Stimulated activated CD4-positive, alpha-beta T cell treated with anti-CD3 and anti-CD28 coated beads, Interleukin-4, amount 100 ng/mL, for 48 hours (primary cell): Measurements from ENCODE around the gene SF1.

Source experiments
- DNase-seq, 2 donors: peaks; one replicate each; pipeline ENCODE4 v3.0.0-alpha.2; 2020; ENCODE audit warnings: low read depth in 2 of 2

SF1 gene

DNA sequence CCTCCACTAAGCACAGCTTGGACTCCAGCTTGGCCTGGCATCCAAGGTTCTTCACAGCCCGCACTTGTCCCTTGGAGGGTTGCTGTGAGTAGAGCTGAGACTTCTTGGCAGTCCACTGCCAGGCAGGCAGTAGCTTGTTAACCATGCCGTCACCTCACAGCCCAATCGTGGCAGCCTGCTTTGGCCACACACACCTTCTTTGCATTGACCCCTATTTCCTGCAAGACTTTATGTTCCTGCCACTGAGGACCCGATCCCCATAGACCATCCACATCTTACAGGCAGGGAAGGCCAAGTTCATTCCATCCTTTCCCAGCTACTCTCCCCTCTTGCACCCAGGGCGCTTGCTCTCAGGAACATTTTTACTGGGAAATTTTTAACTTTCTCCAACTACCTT, 16.1 kb downstream of the SF1 start:
- DNase-seq = no peak

DNA sequence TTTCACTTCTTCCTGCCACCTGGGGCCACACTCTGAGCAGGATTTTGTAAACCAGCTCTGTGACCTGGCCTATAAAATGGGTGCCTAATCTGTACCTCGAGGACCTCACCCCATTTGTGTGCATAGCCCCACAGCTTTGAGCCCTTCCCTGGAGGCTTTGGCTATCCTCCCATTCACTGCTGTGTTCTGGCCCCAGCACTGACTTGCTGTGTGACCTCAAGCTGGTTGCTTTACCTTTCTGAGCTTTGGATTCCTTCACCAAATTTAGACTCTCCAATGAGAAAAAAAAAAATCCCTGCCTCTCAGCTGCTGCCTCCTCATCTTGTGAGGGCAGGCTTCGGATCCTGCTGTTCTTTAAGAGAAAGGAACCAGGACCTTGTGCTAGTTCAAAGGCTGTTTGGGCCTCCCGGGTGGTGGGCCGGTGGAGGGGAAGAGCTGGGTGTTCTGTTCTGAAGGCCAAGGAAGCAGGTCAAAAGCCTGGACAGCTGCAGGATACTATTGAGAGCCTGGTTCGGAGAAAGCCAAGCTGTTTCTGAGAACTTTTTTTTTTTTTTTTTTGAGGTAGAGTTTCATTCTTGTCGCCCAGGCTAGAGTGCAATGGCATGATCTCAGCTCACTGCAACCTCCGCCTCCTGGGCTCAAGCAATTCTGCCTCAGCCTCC, 17.5 kb downstream of the SF1 start:
- DNase-seq = no peak

DNA sequence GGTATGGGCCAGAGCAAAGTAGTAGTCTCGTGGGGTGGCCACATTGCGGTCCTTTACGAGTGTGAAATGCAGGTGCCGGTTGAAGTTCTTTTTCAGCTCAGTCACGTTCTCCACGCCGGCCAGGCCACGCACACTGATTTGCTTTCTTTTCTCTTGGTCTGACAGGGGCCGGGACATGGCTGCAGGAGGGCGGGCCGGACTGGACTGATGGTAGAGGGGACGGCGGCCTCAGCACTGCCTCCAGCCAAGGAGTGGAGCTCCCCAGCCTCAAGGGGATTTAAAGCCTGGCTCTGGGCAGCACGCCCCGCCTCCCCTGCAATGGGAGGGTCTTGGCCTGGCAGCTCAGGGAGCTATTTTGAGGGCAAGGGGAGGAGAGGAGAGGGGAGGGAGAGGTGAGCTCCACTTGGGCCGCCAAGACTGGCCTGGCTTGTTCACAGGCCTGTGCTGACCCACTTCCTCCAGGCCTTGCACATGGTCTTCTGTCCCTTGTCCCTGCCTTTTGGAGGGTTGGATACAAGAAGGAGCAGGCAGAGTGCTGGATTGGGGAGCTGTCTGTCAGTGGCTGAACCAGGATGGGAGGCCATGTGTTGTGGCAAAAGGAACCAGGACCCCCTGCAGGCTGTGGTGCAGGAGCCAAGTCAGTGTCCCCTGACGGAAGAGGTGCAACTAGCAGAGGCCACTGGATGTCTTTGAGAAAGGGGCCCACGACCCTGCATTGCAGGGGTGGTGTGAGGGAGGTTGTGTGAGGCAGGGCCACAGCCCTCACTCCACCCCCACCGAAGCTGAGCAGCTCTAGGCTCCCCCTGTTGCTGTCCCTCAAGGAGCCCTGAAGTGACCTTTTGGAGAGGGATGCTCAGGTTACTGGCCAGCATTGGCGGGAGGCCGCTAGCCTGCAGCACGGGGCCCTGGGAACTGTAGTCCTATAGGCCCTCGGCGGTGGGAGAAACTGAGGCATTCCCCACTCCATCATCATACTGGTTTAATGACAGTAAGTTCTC, 18.3 kb downstream of the SF1 start, which contains the start of gene PYGM:
Gene PYGM, minus strand, starts transcription at position 253 of the 998 bp plus-strand sequence. Its CDS starts 76 bp downstream, at position 177.
- no peak for DNase-seq

DNA sequence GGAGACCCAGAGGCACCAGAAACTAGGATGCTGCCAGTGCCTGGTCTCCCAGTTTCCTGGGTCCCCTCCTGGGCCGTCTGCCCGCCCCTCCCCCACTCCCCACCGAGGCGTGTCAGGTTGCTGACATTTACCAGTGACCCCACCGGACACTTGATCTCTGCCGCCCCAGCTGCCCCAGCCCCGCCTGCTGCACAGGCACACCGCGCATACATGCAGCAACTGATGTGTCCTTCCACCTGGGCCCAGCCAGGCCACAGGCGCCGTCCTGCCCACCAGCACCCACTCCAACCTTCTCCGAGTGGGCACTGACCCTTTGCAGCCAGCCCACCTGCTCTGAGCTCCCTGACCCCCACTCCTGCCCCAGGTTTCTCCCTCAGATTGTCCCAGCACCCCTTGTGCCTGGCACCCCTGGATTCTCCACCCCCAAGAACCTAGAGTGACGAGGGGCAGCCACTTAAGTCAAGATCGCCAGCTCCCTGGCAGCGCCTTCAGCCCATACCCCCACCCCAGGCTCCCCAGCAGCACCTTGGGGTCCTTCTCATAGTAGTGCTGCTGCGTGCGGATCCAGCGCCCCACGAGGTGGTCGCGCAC, 19.1 kb downstream of the SF1 start:
- DNase-seq = no peak

DNA sequence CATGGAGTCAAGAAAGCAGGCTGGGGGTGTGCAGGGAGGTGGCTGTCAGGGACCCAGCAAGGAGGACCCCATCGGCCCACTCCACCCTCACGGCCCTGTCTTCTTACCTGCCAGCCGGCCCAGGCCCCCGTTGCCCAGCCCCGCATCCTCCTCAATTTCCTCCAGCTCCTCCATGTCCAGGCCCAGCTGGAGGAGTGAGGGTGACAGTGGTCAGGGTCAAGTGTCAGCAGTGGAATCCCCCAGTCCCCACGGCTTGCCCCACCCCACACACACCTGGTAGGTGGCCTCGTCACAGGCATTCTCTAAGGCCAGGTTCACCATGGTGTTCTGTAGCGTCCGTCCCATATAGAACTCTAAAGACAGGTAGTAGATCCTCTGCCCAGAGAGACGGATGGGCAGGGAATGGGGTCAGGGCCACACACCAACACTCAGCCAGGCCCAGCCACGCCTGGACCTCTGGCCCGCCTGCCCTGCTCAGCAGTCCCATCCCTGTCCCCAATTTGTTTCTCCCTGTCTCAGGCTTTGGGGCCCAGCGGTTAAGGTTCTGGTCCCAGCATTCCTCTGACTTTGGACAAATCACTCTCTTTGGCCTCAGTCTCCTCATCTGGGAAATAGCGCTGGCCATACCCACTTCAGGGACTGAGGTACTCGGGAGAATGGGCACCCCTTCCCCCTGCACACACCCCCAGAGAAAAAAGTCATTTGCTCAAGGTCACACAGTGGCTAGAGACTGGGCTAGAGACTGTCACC, 19.8 kb downstream of the SF1 start:
- DNase-seq = no peak

DNA sequence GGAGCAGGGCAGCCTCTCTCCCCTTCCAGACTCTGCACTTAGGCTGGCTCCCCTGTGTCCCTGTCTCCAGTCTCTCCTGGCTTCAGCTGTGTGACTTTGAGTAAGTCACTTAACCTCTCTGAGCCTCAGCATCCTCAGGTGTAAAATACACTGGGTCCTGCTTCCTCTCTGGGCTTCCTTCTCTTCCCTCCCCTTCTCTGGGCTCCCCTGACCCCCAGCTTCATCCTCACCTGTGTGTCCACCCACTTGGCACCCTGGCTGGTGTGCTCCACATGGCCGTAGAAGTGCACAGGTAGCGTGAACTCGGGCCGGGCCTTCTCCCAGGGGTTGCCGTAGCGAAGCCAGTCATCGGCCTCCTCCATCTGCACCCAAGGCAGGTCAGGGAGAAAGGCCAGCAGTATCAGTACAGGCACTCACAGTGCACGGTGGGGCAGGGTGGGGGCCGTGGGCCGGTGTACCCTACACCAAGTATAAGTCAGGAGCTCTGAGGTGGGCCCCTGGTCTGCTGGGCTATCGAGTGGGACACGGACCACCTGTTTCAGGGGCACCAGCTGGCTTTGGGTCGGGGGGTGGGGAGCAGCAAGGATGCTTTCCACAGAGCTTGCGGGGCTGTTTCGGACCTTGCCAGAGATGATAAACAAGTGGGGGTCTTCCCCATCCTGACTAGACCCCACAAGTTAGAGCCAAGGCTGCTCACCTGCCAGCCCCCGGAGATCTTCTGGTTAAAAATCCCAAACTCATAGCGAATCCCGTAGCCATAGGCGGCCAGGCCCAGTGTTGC, 20.6 kb downstream of the SF1 start:
- no peak for DNase-seq

DNA sequence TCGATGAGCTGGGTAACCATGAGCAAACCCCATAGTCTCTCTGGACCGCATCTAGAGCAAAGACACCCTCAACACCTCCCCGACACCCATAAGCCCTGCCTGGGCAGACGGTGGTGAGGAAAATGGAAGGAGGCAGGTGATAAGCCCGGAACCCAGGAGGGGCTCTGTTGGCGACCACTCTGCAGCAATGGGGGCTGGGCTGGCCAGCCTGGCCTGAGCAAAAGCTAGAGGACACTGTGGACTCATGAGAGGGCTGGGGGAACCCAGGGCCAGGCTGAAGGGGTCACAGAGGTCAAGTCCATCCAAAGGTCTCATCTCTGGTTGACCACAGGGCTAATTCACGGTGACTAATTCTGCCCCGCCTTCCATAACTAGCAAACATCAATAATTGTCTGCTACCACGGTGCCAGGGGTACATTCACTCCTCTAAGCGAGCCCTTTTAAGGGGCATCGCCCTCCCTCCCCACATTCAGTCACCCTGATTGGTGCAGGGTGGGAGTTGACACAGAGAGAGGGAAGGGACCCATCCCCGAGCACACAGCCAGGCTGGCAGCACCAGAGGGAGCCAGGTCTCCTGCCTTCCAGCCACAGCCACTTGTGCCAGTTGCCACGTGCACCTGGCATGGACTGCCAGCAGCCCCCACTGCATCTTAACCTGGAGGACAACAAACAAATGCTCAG, 22.5 kb downstream of the SF1 start:
- DNase-seq = no peak

DNA sequence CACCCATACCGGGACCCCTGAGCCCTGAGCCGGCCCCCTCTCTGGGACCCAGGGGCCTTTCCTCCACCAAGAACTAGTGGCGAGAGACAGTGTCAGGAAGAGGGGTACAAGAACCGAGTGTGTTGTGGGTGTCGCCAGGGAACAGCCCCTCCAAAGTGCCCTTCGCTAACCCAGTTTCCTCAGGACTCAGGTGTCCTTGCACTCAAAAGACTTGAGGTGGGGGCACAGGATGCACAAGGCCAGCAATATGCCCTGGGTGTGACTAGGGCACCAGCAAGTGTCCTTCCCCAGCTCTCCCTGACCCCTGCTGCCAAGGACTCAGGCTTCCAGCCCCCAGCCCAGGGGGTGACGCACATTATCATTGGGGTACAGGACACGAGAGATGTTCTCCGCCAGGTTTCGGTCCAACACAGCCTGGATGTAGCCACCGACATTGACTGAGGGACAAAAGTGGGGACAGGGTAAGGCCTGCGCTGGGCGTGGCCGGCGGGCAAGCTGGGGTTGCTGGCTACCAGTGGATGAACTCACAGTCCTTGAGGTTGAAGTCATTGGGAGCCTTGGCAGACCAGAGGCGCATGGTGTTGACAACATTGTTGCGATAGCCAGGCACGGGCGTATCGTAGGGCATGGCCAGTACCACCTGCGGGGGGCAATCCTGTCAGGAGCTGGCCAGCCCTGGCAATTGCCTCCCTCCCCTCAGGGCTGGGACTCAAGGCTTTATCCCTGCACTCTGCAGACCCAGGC, 23.3 kb downstream of the SF1 start:
- no peak for DNase-seq

DNA sequence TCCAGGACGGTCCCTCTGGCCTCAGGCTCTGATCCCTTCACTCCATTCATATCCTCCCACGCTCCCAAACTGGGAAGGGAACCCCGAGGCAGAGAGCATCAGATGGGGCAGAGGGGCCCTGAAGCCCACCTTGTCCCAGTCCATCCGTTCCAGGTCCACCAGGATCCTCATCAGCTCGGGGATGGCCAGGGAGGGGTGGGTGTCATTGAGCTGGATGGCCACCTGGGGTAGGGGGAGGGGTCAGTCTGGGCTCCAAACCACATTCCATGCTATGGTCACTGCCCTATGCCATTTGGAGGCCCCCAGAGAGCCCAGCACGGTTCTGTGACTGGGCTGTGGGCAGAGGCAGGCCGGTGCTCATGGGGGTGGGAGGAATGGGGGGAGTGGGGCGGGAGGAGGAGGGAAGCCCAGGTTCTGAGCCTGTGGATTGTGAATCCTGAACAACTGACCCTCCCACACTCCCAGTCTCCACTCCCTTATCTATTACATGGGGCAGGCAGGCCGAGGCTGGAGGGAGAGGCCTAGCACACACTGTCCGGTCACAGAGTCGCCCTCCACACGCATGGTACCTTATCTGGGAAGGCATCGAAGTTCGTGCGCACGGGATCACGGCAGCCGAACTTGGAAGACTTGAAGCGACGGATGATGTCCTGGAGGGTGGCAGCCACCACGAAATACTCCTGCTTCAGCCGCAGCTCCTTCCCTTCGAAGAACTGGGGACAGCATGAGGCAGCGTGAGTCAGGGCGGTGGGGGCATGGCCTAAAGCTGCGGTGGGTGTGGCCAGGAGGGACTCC, 24.0 kb downstream of the SF1 start:
- no peak for DNase-seq

DNA sequence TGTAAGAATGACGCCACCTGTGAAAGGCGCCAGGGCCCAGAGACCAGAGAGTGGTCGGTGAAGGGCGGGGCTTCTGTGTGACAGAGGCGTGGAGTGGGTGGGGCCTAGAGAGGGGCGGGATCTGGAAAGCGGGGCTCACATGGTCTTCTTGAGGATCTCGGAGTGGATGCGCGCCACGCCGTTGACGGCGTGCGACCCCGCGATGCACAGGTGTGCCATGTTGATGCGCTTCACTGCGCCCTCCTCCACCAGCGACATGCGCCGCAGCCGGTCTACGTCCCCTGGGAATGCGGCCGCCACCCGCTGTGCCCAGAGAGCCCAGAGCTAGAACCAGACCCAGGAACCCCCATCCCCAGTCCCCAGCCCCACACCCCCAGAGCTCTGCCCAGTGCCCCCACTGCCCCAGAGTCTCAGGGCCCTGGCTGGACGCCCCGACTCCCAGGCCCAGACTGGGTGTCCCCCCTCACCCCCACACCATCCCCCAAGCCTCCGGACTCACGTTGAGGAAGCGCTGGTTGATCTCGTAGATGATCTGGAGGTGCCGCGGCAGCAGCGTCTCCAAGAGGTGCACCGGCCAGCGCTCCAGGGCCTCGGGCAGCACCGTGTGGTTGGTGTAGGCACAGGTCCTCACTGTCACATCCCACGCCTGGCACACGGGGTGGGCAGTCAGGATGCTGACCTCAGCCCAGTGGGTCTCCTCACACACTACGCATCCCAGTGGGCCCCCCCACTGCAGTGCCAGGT, 24.8 kb downstream of the SF1 start:
- no peak for DNase-seq

DNA sequence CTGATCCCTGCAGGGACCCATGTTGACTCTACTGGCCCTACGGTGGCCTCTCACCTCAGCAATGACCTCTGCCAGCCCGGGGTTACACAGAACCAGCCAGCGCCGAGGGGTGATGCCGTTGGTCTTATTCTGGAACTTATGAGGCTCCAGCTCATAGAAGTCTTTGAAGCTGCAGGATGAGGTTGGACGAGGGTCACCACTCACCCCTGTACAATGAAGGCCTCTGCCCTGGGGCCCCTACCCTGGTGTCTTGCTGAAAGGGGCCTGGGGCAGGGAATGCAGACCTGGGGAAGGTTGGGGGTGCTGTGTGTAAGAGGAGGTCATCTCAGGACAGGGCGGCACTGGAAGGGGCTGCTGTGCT, 25.3 kb downstream of the SF1 start:
- no peak for DNase-seq

DNA sequence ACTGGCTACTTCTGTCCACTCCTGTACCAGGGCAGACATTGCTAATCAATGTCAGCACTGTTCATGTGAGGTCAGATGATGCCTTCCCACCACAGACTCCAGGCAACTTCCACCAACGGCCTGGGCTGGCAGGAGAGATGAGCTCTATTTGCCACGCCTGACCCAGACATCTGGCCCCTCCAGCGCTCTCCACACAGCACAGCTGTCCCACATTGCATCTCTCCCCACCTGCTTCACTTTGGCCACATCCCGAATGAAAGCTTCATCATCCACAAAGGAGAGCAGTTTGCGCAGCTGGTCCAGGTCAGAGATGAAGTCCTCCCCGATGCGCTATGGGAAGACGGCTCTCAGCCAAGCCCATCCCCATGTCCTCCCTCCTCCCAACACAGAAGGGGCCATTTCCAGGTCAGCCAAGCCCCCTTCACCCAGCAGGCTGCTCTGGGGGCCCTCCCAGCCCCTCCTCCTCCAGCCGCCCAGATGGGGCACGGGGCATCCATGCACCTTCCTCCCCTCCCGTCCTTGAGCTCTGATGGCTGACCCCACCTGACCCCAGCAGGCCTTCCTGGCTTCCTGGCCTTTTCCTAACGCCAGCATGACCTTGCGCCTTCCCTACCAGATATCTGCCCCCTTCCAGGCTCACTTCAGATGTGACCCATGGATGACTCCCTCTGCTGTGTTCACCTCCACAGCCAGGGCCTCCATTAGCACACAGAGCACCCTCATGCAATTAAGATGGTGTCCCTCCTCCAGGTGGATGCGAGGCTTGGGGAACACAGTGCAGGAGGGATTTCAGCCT, 26.0 kb downstream of the SF1 start:
- DNase-seq = no peak

DNA sequence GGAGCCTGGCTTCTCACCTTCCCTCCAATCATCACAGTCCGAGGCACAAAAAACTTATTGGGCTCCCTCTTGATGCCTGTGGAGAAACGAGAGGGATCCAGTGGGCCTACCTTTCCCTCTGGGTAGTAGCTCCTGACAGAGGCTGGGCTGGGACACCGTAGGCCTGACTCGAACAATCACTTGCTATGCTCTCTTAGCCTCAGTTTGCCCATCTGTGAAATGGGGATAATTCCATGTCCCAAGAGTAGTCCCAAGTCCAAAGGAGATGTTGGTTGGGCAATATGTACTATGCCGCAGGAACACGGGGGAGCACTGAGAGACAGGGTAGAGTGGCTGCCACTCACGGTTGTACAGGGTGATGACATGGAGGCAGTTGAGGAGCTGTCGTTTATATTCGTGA, 26.8 kb downstream of the SF1 start:
- no peak for DNase-seq

DNA sequence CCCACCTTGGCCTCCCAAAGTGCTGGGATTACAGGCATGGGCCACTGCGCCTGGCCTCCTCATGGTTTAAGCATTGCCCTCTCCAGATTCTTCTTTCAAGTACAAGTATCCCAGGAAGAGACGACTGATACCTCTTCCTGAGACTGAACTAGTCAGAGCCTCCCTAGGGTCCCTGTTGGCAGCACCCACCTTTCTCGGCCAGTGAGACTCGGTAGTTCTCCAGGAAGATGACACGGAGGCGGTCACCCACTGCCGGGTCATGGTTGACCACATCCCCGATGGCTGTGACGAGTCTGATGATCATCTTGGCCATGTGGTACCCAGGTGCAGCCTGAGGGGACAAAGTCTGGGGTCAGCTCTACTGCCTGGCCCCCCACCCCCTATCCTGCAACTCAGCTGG, 27.2 kb downstream of the SF1 start:
- DNase-seq = no peak

DNA sequence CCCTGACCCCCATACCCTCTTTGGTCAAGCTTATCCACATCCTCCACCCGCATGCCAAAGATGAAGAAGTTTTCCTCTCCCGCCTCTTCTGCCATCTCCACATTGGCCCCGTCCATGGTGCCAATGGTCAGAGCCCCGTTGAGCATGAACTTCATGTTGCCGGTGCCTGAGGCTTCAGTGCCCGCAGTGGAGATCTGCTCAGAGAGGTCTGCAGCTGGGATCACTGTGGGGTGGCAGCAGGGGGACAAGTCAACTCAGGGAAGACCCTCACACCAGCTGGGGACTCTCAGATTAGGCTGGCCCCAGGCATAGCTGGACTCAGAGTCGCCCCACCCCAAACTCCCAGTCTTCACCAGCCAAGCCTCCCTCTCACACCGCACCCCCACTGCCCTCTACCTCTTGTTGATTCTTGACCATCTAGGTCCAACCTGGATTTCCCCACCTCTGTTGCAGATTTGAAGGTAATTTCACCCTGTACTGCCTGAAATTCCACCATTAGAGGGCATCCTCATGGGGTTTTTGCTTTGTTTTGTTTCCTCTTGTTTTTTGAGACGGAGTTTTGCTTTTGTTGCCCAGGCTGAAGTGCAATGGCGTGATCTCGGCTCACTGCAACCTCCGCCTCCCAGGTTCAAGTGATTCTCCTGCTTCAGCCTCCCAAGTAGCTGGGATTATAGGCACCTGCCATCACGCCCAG, 27.8 kb downstream of the SF1 start:
- DNase-seq = no peak

DNA sequence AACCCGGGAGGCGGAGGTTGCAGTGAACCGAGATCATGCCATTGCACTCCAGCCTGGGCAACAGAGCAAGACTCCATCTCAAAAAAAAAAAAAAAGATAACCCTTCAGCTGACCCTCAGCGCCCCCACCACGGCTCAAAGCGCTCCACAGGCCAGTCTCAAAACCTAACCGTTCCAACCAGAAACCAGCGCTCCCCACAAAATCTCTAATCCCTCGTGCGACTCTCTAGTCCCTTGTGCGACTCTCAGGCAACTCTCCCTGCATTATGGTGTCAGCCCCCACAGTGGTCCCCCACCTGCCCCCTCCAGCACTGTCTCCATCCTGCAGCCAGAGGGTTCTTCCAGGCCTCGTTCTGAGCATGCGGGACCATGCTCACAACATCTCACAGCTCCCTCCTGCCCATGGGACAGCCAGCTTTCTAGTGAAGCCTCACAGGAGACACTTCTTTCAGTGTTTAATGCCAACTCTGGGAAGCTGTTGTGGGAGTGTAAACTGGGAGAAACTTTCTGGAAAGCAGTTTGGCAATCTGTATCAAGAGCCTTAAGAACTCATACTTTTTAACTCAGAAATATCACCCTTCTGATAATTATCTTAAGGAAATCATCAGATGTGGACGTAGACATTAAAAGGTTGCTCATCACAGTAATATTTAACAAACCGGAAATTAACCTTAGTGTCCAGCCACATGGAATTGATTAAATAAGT, 30.2 kb downstream of the SF1 start:
- no peak for DNase-seq
